ELF-1 (cell line): ENCODE measurements around the gene UST.
"Not testable (repeated sequence)": the region's sequence is repeated elsewhere in the genome, so short reads cannot be mapped to it uniquely, and the experiment has no call there.

Experiments
- DNase-seq: peaks from one replicate; pipeline ENCODE4 v3.0.0-alpha.2; 2016; ENCODE audit warnings: low read depth, low spot score

UST gene

DNA sequence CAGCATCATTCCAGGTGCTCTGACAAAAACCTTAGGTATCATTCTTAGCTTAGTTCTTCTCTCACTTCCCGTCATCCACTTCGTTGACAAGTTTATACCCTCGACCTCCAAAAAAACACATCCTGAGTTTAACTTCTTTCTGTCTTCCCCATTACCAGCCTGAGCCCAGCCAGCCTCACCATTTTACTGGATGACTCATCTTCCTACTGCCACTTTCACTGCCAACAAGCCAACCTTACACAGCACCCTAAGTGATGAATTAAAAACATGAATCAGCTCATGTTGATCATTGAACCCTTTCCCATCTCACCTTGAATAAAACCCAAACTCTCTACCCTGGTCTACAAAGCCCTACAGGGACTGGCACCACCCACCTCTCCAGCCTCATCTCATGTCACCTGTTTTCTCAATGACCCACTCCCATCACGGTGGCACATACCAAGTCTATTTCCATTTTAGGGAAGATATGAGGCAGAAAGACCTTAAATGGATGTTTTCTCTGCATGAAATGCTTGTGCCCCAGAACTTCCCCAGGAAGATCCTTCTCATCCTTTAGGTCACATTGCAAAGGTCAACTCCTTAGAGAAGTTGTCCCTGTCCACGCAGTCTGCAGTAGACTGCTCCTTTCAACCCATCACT is 9.9 kb upstream of the UST start:
- no peak for DNase-seq

DNA sequence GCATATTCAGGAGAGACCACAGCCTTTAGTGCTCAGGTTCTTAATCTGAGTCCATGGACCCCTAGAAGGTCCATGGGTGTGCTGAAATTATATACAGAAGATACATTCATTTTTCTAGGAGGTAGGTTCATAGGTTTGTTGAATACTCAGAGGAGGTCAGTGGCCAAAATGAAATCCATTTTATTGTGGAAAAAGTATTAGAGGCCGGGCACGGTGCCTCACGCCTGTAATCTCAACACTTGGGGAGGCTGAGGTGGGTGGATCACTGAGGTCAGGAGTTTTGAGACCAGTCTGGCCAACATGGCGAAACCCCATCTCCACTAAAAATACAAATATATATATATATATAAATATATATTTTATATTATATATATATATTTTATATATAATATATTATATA is 9.0 kb upstream of the UST start:
- no peak for DNase-seq

DNA sequence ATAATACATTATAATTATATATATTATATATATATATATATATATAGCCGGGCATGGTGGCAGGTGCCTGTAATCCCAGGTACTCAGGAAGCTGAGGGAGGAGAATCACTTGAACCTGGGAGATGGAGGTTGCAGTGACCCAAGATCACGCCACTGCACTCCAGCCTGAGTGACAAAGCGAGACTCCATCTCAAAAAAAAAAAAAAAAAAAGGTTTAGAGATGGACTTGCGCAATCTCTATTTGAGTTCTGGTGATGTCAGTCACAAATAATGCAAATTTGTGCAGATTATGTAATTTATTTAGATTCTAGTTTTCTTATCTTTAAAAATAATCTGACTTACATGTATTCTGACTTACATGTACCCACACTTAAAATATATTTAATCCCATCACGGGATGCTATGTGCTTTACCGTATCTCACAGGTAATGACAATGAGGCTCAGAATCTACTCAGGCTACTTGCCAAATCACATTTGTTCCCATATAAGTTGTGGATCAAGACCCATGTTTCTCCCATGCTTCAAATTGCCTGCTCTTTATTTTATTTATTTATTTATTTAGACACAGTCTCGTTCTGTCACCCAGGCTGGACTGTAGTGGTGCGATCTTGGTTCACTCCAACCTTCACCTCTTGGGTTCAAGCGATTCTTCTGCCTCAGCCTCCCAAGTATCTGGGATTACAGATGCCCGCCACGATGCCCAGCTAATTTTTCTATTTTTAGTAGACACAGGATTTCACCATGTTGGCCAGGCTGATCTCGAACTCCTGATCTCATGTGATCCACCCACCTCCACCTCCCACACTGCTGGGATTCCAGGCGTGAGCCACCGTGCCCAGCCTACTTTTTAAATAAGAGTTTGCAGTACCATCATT is 7.6 kb upstream of the UST start:
- no peak for DNase-seq

DNA sequence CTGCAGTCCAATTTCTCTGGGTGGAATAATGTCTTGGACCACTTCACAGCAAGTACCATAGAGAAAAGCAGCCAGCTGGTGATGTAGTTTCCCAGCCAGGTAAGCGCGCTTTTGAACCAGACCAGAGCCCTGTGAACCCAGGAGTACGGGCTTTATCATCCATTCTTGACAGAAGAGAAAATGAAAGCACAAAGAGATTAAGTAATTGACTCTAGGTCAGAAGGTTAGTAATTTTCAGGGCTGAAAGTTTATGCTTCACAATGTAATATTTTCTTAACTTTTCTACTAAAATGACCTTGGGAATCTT is 7.1 kb upstream of the UST start:
- DNase-seq = no peak

DNA sequence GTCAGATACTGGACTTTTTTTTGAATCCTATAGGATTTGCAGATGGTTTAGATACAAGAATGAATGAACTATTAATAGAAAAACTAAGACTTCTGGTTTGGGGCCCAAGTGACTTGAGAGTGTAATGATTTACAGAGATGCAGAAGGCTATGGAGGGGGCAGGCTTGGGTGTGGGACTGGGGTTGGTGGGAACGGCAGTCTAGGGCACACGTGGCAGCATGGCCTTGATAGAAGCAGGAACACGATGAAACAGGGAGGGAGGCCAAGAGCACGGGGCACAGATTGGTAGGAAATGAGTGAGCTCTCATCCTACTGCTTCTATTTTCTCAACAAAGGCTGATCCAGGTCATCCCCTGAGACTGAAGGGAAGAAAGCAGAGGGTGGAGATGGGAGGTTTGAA is 3.4 kb upstream of the UST start:
- DNase-seq = no peak

DNA sequence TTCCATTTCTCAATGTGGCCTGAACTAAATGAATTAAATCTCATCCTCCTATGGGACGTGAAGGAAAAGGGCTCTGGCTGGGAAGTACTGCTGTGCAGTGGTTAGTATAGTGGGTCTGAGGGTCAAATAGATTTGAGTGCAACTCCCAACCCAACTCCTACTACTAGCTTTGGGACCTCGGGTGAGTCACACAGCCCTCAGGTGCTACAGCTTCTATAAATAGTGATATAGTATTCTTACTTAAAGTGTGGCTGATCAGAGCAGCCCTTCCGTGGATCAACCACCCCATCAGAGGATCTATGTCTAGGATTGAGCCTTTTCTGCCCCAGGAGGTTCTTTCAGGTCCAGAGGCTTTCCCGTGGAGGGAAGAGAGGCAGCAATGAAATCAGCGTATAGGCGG is 904 bp upstream of the UST start:
- no peak for DNase-seq

DNA sequence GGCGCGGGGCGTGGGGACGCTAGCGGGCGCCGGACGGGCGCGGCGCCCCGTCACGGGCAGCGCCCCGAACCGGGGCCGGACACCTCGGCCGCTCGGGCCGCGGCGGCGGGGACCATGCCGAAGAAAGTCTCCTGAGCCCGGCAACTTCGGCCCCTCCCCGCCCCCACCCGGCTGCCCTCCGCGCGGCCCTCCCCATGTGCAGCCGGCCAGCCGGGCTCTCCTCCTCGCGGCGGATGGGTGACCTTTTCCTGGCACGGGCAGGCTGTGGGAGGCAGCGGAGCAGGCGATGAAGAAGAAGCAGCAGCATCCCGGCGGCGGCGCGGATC is 278 bp downstream of the UST start:
- DNase-seq = no peak

DNA sequence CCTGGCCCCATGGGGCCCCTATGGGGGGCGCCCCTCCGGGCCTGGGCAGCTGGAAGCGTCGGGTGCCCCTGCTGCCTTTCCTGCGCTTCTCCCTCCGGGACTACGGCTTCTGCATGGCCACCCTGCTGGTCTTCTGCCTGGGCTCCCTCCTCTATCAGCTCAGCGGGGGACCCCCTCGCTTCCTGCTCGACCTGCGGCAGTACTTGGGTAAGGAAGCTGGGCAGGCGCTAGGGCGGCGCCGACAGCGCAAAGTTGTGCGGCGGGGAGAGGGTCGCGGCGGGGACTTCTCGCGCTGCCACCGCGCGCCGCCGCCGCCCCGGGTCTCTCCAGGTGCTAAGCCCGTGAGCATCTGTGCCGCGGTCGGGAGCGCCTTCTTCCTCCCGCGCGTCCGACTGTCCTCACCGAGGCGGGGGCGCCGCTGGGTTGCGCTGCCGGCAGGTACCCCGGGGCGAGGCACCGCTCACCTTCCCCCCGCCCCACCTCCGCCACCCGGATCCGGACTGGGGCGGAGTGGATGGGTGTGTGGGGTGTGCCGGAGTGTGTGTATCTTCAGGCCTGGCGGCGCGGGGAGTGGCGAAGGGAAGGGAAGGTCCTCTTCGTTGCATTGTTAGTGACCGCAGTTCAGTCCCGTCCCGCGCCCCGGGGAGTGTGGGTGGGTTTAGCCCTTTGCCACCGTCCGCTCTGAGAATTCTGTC is 788 bp downstream of the UST start:
- peak; percentile 79 for DNase-seq

DNA sequence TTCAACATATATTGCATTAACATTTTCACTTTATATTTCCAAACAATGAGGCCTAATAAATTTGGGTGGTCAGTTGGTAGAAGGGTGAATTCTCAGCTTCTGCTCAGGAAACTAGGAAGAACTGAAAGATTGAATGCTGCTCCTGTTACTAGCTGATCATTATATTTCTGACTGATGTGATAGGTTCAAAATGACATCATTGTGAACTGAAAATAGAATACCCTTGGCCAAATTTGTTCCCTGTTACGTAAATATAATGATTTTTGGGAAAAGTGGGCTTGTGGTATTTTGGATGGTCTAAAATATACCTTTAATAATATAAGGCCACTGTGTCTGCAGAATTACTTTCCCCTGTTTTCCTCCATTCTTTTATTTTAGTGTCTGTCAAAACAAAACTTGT is 2.8 kb downstream of the UST start:
- DNase-seq = no peak

DNA sequence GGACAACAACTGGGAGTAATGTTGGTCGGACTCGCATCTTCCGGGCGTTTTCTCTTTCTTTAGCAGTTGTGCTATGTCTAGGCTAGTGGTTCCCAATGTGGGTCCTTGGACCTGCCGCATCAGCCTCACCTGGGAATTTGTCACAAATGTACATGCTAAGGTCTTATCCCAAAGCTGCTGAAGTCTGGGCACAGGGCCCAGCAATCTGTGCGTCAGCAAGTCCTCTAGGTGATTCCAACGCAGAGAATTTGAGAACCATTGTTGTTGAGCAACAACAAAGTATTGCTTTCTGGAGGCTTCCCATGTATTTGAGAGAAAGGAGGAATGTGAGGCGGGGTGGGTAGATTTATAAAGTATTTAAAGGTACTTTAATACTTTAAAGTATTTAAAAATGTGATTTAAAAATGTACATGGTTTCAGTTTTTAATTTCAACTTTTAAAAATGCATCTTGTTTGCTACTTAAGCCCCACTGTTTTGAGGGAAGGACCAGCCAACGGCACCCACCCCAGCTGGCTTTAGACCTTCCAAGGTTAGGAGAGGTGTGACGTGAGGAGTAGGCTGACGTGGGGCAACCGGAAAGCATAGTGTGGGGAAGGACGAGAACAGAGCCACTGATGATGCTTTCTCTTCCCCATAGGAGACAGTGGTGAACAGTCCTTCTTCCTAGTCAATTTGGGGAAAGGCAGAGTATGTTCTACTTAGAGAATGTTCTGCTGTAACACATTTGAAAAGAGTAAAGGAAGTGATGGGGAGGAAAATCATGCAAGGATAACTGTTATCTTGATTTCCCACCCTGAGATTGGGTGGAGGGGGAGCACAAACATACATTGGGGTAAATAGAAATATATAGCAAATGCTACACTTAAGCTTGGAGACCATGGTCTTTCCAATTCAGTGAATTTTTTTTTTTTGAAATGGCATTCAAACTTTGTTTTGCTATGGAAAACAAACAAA is 4.3 kb downstream of the UST start:
- DNase-seq = no peak

DNA sequence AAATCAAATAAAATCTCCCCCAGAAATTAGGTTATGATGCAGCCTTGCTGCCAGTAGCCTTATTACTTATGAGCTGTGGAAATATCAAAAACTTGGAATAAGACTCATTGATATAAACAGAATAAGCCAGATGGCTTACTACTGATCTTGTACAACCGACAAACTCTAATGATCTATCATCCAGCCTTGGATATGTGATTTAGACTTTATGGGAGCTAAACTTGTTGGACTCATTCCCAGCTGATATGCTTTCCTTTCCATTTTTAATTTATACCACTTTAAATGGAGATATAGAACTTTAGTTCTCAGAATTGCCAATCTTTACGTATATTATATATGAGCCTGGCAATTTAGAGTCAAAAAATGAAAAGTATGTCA is 5.0 kb downstream of the UST start:
- DNase-seq = no peak

DNA sequence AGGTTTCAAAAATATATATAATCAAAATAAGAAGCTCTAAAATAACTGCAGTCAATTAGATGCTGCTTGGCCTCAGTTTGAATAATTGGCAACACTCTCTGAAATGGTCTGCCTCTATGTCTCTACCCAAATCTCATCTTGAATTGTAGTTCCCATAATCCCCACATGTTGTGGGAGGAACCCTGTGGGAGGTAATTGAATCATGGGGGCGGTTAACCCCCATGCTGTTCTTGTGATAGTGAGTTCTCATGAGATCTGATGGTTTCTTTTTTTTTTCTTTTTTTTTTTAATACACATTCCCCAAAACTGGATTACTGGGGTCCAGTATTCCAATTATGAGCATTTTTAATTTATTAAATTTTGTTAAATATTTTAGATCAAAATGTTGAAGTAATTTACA is 8.5 kb downstream of the UST start:
- not testable (repeated sequence) for DNase-seq

DNA sequence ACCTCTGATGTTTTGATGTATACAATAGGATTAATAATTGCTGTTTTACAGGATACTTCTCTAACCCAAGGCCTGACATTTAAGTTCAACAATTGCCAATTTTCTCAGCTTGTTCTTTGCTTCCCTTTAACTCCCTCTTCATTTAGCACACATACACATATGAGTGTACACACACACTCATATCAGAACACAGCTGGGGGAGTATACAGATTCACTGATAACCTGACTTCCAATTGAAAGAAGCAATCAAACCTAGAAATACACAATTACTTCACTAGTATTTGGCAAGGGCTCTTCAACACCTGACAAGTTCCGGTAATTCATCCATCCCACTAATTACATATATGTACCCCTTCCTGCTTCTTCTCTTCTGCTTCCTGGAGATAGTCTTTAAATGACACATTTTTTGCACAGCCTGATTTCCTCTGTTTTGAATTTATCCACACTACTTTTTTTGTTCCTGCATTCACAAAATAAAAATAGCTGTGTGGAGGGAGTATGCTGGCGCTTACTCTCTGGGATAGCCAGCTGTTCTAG is 11.2 kb downstream of the UST start:
- no peak for DNase-seq

DNA sequence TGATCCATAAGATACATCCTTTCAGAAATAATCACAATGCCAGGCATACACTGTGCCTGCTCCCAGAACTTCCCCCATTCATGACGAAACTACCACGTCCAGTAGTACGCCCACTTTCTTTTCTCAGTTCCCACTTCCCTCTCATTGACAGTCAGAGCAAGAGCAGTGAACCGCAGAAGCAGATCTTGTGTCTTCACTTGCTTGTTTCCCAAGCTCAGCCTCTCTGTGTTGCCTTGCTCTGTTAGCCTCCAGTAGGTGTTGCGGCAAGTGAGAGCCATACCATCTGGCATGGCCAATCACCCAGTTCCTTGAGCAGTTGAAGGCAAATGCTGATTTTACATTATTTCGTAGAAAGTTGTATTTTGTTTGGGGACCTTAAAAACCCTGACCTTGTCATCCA is 11.7 kb downstream of the UST start:
- no peak for DNase-seq

DNA sequence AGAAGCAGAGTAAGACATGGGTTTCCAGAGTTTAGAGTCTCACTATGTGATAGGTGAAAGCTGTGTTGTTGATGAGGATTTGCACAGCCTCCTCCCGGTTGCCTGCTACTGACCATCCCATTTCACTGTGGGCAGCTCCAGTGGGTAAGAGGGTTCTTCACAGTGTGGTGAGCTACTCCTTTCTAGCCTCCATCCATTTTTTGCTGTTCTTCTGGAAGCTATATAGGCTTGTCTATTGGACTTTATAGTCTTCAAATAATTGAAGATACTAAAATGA is 13.4 kb downstream of the UST start:
- DNase-seq = no peak

DNA sequence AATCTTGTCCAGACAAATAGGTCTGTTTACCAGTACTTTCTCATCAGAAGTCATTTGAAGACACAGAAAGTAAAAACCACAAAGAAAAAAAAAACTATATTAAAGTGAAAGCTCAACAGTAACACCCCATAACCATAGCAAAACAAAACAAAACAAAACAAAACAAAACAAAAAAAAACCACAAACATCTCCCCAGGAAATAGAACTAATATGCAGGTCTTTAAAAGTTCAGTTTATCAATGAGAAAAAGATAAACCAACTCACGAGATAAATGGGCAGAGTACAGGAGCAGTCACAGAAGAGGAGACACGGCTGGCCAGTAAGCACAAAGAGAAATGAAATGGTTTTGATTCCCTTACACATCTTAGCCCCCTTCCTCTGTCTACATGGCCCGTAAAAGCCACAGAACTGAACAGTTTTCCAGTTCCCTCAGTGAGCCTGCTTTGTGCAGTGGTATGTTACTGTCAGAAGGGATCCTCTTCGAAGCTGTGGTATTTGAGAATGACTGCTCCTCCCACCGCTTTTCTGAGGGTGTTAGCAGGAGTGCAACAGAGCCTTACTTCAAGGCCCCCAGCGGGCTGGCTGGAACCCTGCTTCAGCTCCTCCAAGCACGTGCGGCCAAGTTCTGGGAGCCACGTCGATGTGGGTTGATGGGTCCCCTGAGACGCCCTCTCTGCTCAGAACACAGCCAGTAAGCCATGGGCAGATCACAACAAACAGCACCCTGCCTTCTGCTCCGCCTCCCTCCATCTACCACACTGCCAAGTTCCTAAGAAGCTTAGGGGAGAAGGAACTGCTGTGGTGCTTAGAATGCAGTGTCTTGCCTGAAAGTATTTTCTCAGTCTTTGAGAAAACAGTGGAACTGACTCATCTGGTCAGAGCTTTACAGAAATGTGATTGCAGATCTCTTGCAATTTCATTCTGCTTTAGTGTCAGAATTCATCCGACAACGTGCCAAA is 14.0 kb downstream of the UST start:
- peak; percentile 82 for DNase-seq

DNA sequence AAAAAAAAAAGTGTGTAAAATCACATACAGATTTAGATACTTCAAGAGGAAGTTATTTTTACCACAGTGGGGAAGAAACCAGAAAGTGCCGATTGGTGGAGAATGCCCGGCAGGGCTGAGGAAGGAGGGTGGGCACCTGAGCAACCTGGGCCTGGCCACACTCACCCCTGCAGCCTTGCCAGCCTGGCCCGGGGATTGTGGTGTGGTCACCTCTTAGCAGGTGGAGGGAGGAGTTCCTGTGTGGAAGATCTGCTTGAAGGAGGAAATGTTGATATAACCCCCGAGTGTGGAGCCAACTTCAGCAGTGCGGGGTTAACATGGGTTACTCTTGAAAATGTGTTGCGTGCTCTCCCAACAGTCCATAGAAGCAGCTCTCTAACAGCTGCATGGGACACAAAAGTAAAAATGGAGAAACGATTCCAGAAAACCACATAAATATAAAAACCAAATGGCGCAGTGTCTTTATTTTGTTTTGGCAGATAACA is 14.7 kb downstream of the UST start:
- no peak for DNase-seq

DNA sequence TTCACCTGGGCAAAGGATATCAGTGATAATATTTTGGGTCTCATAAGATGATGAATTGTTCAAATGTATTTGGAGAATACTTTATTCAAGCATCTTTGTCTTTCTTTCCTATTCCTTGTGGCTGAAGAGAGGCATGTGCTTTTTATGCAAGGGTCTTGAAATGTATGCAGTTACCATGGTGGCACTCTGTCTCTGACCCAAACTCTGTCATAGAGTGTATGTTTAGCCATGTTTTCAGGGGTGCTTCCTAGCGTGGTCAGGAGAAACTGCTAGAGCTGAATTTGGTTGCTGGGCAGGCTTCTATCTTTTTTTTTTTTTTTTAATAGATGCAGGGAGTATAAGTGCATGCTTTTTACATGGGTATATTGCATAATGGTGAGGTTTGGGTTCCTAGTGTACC is 15.4 kb downstream of the UST start:
- DNase-seq = no peak

DNA sequence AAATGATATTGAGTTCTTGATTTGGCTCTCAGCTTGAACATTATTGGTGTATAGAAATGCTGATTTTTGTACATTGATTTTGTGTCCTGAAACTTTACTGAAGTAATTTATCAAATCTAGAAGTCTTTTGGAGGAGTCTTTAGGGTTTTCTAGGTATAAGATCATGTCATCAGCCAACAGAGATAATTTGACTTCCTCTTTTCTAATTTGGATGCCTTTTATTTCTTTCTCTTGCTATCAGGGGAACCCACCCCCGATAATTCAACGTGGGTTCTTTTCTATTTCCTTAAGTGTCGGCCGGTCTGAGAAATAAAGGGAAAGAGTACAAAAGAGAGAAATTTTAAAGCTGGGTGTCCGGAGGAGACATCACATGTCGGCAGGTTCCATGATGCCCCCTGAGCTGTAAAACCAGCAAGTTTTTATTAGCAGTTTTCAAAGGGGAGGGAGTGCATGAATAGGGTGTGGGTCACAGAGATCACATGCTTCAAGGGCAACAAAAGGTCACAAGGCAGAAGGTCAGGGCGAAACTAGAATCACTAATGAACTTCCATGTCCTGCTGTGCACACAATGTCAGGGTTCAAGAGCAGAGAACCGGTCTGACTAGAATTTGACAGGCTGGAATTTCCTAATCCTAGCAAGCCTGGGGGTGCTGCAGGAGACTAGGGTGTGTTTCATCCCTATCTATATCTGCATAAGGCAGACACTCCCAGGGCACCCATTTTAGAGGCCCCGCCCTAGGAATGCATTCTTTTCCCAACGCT is 17.6 kb downstream of the UST start:
- not testable (repeated sequence) for DNase-seq
